HG03442 (cell line): ENCODE data around the gene IFNK.

Experiments
- ATAC-seq: cut with Tn5 transposase; IDR thresholded peaks from one replicate; pipeline ENCODE4 v1.9.1; 2021; ENCODE audit warnings: mild to moderate bottlenecking, moderate library complexity; ENCODE audit not compliant: unreplicated experiment

Gene IFNK

GRCh38 chr9:27537027-27537435, 12.9 kb downstream of the IFNK start:
- no peak for ATAC-seq

DNA sequence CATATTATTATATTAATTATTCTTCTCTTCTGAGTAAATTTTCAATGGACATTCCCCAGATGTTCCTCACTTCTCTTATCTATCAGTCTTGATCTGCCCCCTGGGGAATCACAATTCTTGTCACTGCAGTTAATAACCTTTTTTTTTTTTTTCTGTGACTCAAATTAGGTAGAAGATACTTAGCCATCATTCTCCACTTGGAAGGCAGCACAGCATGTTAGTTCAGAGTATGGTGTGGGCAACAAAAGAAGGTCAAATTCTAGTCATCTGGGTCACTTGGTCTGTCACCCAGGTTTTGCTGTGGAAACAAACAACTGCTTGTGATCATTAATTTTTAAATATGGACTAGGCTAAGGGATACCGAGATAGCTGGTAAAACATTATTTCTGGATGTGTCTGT, 13.7 kb downstream of the IFNK start:
- no peak for ATAC-seq

DNA sequence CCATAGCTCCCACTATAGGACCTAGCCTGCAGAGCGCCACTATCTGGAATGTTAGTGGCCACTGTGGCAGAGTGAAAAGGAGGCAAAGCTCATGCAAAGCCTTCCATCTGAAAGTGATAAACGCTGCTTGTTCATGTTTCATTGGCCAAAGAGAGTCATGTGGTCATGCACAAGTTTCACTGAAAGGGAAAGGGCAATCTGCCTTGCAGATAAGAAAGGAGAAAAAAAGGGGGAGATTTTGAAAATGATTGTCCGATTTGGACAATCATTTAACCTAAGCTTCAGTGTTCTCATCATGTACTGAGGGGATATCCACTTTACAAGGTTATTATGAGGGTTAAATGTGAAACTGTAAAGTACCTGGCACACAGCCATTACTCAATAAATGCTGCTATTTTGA, 14.6 kb downstream of the IFNK start:
- peak; percentile 27 for ATAC-seq

- peak; percentile 42 for ATAC-seq
These were observed 15.7 kb downstream of the IFNK start for GRCh38 chr9:27539479-27540441.

- ATAC-seq = no peak
These were observed 16.4 kb downstream of the IFNK start for GRCh38 chr9:27540502-27540901.

- no peak for ATAC-seq
These were observed 17.6 kb downstream of the IFNK start for GRCh38 chr9:27541740-27542139.

DNA sequence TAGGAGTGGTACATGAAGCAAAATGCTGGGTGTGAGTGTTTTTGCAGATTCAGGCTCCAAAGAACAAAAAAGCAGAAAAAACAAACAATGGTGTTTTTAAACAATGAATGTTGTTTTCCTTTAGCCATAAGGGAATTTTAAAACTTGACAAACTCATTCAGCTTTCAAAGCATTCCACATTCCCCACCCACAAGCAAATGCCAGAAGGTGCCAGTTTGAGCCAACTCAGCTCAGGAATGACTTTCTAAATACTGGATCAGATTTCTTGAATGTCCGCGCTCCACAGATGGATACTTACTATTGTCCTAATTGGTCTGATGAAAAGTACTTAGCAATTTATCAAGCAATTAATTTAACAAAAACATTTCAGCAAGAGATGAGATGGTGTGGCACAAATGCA, 18.4 kb downstream of the IFNK start:
- ATAC-seq = no peak

- ATAC-seq = no peak
These were observed 21.4 kb downstream of the IFNK start for GRCh38 chr9:27545471-27545870.

GRCh38 chr9:27548055-27548741, 24.1 kb downstream of the IFNK start:
- no peak for ATAC-seq

DNA sequence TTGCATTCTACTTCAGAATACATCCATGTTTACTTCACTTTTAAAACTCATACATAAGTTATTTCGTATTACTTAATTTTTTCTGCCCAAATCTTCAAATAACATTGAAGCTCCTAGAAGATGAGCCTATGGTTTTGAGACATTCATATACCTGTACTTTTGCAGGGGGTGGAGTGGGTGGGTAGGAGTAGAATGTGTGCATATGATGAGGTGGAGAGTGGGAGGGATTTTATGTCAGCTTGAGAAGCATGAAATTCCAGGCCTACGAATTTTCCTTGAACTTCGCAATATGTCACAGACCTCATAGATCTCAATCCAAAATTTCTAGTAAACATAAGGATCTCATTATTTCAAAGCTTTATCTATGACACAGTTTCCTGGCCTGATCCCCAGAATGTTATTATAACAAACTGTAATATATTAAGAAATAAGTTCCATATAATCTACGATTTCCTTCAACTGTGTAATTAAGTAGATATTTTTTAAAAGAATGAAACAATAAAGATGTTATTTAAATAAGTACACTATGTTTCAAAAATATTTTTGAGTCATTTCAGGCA, 25.2 kb downstream of the IFNK start:
- ATAC-seq = no peak

- no peak for ATAC-seq
These were observed 30.6 kb downstream of the IFNK start for GRCh38 chr9:27554712-27555111.

GRCh38 chr9:27556470-27556869, 32.4 kb downstream of the IFNK start:
- ATAC-seq = no peak

GRCh38 chr9:27558307-27558706, 34.2 kb downstream of the IFNK start:
- no peak for ATAC-seq

DNA sequence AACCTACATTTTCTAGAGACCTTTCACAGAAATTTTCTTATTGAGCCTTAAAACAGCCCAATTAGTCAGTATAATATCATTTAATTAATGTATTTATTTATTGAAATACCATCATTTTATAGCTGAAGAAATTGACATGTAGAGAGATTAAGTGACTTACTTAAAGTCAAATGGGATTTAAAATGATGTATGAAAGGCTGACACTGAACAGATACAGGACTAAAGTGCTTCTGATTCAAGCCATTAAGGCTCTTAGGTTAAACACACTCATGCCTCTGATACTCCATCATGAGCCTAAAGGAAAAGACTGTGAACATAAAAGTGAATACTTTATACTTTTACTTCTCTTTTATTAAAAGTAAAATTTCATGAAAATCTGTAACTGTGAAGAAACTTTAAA, 36.4 kb downstream of the IFNK start:
- no peak for ATAC-seq

DNA sequence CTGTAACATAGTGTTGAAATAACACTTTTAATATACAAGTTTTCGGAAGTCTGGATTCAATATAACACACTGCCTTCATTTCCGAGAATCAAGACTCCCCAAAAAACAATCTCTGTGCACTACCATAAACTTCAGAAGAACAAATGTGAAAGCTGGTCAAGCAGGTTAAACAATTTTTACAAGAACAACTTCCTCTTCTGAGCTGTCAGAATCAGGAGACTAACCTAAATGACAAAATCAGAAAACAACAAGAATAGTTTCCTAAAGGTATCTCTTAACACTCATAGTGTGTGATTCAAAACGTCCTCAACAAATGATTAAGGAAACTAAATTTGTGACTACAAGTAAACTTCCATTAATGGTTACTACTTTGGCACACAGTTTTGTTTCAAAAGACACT, 37.6 kb downstream of the IFNK start:
- peak; percentile 53 for ATAC-seq

- ATAC-seq = no peak
These were observed 39.8 kb downstream of the IFNK start for GRCh38 chr9:27563738-27564430.

GRCh38 chr9:27564670-27565069, 40.6 kb downstream of the IFNK start:
- ATAC-seq = peak; percentile 35

GRCh38 chr9:27565696-27566095, 41.6 kb downstream of the IFNK start:
- no peak for ATAC-seq

DNA sequence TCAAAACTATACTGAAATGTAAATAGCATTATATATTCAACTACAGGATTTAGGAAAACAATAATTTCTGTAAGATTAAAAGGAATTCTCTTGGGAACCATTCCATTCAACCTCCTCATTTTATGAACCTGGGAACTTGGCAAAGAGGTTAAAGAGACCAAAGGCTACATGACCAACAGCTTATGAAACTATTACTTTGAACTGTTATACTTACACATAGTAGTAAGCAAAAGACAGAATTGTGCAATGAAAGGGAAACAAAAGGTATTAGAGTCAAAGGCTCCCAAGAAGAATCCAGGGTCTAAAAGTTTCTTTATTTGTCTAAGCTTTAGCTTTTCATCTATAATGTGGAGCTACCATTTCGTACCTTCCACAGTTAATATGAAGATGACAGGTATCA, 42.0 kb downstream of the IFNK start:
- no peak for ATAC-seq

- ATAC-seq = no peak
These were observed 45.3 kb downstream of the IFNK start for GRCh38 chr9:27569406-27569805.

- ATAC-seq = no peak
These were observed 46.9 kb downstream of the IFNK start for GRCh38 chr9:27571011-27571410.
